Kidney tubule cell (primary cell): Measurements from ENCODE around the gene TREX2.

Source experiments
- DNase-seq: peaks from one replicate; pipeline ENCODE4 v3.0.0-alpha.2; 2018; ENCODE audit warnings: low spot score

TREX2 gene

DNA sequence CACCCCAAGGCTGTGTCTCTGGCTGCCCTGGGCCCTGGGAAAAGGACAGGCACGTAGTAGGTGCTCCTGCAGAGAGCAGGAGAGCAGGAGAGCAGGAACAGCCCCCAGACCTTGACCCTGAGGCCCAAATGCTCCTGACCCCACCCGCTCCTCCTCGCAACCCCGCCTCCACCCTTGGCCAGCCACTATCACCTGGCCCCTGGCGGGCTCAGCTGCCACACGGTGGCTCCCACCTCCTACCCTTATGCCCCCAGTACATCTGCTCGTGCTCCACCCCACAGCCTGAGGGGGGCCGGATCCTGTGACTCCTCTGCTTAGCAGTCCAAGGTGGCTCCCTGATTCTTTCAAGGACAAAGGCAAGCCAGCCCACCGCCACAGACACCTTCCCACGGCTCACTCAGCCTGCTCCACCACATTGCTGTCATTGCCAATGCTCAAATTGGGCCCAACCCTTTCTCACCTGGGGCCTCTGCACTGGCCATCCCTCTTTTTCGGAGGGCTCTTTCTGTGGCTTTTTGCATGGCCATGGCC, 30.0 kb upstream of the TREX2 start:
- no peak for DNase-seq

DNA sequence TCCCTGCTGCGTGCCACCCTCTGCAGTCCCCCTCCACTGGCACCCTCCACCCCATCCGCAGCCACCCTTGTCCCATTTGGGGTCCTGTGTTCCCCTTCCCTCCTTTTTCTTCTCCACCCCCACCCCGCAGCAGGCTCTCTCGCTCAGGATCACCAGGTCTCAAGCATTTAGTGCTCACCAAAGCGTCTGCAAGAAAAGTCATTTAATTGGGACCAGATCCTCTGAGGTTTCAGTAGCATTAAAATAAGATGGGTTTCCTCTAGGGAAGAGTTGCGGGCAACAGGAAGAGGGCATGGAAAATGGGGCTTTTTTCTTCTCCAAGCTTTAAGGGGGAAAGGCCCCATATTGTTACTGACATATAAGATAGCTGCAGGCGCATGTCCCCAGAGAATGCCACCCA, 29.4 kb upstream of the TREX2 start:
- no peak for DNase-seq

DNA sequence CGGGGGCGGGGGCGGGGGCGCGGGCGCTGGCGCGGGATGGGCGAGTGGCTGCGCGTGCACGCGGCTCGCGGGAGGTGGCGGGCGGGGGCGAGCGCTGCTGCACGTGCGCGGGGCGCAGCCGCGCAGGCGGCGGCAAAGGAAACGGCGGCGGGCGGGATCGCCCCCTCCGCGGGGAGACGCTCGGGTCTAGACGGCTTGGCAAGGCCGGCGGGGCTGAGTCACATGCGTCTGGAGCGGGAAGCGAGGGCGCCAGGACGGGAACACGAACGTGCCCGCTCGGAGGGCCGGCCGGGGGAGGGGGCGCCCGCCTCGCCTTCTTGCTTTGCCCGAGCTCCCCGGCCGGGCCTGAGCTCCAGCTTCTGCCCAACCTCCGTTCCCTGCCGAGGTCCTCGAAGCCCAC, 28.9 kb upstream of the TREX2 start:
- DNase-seq, result peak; percentile 31

DNA sequence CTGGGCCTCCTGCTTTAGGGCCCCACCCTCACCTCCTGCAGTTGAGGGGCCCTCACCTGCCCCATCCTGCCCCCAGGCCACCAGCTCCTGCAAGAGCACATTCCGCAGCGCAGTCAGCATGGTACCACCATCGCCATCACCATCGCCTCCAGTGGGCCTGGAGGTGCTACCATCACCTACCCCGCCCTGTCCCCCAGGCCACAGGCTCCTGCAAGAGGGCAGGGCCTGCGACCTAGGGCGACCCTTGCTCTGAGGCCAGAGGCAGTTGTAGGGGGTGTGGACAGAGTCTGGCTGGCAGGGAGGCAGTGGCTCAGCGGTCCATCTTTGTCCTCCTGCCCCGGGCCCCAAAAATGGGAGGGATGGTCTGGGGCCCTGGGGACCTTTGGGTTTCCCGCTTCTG, 28.4 kb upstream of the TREX2 start:
- no peak for DNase-seq

DNA sequence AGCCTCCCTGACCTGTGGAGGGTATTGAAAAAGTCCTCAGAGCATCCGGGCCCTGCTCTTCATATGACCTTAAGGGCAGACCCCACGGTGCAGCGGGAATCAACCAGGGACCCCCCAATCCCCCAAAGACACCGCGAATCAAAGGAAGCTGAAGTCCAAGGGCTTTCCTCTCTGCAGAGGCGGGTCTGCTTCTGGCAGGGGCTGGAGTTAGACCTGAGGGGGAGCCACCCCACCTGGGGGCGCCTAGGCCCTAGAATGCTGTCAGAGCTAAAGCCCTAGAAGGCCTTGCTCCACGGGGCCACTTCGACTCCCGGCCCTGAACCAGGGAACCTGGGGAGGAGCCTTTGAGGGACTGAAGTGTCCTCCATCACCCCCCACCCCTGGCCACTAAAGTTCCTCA, 27.3 kb upstream of the TREX2 start:
- no peak for DNase-seq

DNA sequence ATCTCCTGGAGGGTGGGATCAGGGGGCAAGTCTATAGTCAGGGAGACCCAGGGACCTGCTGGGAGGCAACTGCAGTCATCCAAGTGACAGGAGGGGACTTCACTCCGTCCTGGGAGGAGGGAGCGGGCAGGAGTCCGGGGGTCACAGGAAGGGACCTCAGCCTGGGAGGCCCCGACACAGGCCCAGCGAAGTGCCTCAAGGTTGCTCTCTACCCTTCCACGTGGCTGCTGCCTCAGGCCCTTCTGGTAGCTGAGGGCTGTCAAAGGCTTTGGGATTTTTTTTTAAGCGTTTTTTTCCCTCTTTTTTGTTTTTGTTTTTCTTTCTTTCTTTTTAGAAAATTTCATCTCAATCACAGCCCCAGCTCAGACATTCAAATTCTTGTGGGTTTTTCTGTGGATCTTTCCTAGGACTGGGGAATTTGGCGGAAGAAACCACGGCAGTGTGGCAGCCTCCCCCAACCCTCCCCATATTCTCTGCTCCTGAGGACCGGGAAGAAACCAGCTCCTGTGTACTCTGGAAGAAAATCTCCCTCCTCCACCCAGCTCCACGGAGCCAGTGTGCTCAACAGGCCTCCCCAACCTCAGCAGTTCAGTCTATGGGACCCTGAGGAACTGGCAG, 25.9 kb upstream of the TREX2 start:
- DNase-seq, result no peak

DNA sequence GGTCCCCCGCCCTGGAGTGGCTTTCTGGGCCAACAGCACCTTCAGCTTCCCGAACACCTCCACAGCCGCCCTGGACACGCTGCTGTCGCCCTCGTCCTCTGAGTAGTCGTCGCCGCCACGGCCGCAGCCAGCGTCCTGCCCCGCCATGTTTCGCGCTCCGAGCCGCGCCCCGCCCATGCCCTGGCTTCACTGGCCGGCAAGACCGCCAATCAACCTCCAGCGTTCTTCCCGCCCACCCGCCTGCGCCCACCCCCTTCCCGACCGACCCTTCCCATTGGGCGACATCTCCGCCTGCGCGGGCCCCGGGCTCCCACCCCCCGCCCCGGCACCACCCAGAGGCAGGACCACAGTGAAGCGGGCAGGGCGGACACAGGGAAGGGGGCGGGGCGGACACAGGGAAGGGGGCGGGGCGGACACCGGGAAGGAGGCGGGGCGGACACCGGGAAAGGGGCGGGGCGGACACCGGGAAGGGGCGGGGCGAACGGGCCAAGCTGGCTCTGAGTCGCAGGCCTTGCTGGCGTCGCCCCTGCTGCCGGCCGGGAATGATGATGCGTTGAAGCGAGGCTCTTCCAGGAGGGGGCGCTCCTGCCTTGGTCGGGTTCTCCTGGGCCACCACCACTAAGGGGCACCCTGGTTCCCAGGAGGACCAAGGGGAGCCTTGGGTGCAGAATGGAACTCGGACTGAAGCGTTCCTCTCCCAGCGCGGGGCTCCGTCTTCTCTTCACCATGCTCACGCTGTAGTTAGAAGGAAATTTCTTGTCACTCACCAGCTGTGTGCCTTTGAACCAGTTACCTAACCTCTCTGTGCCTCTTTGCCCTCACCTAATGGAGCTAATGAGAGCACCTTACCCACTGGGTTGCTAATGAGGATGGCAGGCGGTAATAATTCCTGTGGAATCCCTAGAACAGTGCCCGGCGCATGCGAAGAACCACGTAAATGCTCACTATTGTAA, 24.8 kb upstream of the TREX2 start, which contains the start of gene HAUS7:
TSS of gene HAUS7 (minus strand) at position 166 of the 953 bp plus-strand sequence. CDS start at position 147, 19 bp downstream.
- DNase-seq, result peak; percentile 86

DNA sequence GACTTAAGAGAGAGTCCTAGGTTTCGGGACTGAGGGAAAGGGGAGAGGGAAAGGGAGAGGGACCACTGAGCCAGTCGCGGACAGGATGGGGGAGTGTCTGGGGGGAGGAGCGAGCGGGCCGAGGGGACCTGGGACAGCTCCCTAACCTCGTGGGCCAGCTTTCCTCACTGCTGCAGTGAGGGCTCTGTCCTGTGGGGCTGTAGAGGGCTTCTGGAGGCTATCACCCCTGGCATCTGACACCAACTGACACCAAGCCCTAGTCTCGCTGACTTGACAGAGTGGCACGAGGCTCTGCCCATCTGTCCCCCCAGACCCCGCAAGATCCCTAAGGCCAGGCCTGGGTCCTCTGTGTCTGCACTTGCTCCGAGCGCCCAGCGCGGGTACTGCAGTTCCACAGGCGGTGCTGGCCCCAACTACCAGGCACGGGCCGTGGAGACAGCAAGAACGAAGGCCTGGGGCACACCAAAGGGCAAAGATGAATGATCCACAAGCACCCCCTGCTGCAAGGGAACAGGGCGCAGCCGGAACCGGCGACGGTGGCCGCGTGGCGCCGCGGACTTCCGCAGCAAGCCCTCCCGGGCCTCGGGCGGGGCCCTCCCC, 24.1 kb upstream of the TREX2 start:
- peak; percentile 33 for DNase-seq

DNA sequence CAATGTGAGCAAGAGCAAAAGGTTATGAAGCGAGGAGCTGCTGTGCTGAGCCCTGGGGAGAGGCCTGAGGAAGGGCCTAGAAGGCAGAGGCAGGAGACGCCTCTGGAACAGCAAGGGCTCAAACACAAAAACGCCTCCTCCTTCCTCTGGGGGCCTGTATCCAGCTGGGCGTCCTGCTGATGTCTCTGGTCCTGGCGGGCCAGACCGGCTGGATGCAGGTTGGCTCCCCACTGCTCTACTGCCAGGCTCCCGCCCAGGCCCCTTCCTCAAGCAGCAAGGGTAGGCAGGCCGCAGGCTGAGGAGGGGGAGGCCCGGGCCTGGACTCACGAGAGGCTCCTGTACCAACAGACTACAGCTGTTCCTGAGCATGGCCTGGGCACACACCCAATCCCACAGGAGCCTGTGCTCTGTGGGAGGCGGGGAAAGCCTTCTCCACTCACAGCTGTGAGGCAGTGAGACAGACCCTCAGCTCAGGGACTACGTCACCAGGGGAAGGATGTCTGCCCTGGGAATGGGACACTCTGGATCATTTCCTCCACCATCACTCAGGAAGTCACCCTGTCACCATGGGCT, 22.2 kb upstream of the TREX2 start:
- DNase-seq, result no peak

DNA sequence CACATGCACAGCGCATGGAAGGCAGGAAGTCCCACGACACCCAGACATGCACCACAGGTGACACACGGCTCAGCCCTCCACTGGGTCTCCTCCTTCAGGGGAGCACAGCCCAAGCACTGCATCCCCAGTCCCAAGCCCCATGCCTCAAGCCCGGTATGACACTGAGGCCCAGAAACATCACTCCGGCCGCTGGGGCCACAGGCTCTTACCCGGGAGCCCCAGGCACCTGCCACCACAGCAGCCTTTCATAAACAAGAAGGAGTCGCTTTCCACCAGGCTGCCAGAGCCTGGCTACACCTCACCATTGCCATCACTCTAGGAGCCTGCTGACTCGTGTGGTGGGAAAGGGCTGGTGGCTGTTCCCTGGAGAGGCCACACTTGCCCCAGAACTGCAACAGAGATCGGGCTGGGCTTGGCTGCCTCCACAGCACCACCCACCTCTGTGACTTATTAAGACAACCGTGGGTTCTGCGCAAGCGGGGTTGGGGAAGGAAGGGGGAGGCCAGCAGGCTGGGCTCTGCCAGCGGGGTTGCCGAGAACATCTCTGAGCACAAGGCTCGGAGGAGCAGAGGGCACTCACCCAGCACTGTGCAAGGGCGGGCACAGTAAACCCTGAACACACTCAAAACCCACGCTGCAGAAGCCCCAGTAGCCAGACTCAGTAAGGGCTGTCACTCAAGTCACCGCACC, 20.0 kb upstream of the TREX2 start:
- DNase-seq, result no peak

DNA sequence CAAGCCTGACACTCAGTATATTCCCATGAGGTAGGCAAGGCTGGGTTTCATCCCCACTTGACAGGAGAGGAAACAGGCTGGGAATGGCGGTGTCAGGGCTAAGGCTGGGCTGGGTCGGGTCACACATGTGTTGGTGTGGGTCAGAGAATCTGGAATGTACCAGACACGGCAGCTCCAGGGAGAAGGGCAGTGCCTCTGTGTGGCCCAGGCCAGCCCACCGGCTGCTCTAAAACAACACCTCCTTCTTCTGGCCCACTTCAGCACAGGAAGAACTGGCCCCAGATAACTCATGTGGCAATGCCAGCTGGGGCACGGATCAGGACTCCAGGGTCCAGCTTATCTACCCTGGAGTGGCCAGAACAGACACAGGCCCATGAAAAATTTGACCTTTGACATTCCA, 18.3 kb upstream of the TREX2 start:
- DNase-seq, result no peak

DNA sequence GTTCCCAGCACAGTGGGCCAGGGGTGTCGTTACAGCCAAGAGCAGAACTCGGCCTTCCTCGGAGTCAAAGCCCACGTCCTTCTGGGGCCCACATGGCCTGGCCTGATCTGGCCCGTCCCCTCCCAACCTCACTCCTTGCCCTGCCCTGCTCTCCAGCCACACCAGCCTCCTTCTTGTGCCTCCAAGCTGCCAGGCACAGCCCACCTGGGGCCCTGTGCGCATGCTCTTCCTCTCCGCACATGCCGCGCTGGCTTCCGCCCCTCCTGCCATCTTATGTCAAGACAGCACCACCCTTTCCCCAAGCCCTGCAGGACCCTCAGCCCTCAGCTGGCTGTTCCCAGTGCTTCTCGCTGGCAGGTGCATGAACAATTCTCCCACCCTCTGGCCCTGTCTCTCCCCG, 17.7 kb upstream of the TREX2 start:
- no peak for DNase-seq

DNA sequence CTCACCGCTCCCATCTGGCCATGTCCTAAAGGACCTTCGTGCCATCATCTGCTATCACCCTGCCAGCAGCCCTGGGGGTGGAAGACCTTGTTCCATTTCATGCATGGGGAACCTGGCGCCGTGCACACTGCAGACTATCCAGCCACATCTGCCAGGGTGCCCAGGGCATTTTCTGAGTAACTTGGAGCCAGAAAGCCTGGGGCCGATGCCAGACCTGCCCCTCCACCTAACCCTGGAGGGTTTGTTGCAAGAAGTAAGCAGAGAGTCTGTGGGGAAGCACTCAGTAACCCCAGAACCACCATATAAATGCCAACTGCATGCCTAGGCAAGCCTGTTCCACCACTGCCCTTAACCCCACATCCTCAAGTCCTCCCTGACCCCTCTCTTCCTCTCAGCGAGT, 17.2 kb upstream of the TREX2 start:
- peak; percentile 18 for DNase-seq

DNA sequence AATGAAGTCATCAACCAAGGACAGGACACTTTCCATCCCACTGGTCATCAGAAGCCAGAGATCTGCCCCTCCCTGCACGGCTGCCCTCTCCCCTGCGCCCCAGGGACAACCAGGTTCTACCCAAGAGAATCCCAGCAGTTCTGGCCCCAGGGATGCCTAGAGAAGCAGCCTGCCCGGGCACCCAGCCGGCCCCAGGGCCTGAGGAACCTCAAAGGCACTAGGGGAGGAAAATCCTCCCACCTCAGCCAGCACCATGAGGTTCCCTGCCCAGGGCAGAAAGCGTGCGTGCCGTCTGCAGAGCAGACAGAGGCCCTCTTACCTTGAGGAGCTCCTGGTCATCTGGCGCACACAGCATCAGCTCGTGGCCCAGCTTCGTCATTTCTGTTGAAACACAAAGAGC, 16.4 kb upstream of the TREX2 start:
- DNase-seq, result peak; percentile 12

DNA sequence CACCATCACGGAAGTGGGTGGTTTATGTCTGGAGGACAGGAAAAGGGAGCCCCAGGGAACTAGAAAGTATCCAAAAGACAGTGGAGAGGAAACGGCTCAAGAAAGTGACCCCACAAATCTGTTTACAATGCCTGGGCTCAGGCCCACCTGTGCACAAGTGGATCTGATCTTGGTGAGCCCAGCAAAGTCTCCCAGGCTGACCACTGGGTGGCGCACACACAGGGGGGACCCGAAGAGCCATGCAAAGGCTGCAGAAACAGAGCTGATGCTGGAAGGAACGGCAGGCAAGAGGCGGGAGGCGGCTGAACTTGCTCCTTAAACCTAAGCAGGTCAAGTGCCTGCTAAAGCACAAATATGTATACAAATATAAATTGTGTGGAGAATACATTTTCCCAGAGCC, 15.0 kb upstream of the TREX2 start:
- peak; percentile 39 for DNase-seq

DNA sequence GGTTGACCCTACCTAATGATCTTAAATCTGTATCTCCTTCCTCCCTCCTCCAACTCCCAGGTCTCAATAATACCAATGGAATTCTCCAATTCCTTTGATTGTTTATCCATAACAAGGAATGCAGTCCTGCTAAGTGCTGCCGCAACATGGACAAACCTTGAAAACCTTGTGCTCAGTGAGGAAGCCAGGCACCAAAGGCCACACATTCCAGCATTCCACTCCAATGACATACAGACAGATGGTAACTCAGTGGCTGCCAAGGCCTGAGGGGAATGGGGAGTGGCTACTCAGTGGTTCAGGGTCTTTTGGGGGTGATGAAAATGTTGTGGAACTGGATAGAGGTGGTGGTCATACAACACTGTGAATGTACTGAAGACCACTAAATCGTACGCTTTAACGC, 14.1 kb upstream of the TREX2 start:
- DNase-seq, result peak; percentile 63

DNA sequence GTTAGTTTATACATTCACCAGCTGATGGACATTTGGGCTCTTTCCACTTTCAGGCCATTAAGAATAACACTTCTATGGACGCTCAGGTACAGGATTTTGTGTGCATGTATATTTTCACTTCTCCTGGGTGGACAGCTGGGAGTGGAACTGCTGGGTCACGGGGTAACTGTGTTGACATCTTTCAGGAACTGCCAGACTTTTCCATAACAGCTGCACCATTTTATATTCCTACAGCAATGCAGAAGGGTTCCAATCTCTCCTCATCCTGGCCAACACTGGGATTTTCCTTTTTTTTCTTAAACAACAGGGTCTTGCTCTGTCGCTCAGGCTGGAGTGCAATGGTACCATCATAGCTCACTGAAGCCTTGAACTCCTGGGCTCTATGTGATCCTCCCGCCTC, 12.6 kb upstream of the TREX2 start:
- no peak for DNase-seq

DNA sequence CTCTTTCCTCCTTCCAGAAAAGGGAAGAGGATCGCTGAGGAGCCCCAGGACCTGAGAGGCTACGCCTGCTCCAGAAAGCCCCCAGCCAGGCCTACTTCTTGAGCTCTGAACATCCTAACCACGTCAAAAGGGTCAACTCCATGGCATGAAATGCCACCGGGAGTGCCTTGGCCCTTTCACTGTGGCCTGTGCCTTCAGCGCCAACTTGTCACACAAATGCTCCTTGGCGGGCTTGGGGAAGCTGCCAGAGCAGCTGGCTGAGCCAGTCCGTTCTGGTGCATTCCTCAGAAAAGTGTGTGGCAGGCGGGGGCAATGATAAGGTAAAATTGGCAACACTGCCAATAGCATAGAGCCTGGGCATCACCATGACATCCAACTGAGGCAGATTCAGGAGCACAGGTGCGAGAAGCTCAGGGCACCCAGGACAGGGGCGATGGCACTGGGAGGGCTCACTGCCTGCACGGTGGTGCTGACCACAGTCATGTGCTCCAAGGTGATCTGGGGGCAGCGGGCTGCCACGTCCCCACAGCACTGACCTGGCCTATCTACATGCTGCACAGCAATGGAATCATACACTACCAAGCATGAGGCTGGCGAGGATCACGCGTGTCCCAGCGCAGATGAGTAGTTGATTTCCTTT, 12.1 kb upstream of the TREX2 start:
- no peak for DNase-seq

DNA sequence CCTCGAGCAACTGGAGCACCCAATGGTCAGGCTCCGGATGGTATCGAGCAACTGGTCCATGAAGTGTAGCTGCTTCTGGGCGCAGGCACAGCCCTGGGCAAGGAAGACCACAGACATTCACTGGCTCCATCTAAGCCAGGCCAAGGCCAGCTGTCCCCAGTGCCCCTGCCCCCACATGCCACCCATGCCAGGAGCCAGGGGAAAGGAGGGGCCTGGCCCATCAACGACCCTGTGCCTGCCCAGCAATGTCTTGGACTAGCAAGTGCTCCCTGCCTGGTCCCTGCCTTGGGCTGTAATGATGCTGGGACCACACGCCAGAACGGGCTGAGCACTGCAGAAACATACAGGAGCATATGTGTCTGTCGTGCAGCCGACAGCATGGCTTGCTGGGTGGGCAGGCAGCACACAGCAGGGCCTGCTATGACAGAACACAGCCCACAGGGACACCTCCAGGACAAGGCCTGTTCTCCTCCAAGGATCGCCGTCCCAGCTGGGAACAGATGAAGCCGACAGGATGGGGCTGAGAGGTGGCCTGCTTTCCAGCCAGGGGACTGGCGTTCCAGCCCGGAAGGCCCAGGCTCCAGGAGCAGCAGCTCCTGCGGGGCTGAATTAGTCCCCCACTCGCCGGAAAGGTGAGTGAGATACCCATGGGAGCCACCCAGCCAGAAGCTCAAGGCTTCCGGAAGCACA, 11.4 kb upstream of the TREX2 start:
- DNase-seq, result no peak

DNA sequence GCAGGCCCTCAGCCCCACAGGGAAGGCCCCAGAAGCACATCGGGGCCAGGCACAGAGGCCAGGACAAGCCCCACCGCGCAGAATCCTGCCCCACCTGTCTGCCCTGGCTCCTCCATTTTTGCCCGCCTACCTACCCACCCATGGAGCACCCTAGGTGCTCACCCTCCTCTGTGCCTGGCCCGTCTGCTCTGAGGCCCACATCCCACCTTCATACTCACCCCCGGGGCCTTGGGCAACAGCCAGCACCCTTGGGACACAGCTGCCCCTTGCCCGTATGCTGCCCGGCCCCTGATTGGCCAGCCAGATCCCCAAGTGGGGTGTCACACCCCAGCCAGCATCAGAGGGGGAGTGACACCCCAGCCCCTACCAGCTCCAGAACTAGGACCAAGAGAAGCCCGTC, 10.8 kb upstream of the TREX2 start:
- DNase-seq, result no peak

DNA sequence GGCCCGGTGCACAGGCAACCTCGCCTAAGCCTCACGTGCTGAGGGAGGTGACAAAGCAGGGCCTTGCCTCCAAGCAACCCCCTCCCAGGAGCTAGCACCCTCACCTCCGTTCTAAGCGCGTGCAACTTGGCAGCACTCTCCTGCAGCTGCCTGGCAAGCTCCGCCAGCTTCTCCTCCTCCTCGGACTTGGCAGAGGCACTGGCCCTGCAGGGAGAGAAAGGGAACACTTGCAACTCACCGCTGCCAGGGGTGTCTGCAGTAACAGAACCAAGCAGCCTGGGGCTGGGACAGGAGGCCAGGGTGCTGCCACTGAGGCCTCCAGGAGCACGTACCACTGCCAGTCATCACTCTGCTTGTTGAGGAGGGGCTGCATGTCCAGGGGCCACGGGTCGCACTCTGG, 10.3 kb upstream of the TREX2 start:
- DNase-seq, result no peak
